HG03439 (cell line): ENCODE results near the gene MOB2.
"Not testable (repeated sequence)": the region's sequence is repeated elsewhere in the genome, so short reads cannot be mapped to it uniquely, and the experiment has no call there.

Experiments used
- ATAC-seq: cut with Tn5 transposase; IDR thresholded peaks from one replicate; pipeline ENCODE4 v1.9.1; 2021; ENCODE audit warnings: mild to moderate bottlenecking, moderate library complexity; ENCODE audit not compliant: unreplicated experiment

MOB2 gene

GRCh38 chr11:1518301-1518700 lies 31.7 kb upstream of the MOB2 start:
- no peak for ATAC-seq

DNA sequence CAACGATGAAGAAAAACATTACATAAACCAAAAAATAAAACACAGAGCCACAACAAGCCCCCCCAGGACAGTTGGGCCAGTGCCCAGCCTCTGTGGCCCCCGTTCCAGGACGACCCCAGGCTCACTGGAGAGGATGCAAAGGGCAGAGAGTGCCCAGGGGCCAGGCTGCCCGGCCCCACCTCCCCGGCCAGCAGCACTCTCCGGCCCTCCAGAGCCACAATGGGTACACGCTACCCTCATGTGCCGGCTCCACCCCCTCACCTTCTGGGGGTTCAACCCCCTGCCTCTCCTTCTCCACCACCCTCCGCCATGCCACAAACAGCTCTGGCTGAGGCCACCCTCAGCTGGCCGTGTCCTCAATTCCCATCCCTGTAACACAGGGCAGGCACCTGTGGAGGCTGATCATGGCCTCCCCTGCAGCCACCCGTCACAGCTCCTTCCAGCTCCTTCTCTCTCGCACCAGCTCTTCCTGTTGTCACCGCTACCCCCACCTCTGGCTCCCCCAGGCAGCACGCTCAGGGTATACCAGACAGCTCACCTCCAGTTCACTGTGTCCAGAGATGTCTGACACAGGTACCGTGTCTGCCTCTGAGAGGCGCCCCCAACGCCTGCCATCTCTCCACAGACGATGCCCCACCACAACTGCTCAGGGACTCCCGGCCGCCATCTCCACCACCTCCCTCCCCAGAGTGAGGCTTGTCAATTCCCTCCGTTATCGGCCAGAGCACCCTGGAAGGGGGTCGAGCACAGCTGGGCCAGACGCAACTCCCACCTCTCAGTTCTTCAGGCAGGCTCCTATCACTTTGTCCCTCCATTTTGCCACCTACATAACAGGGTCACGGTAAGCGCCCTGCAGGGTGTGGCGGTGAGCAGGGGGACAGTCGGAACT lies 30.8 kb upstream of the MOB2 start:
- ATAC-seq, result no peak

DNA sequence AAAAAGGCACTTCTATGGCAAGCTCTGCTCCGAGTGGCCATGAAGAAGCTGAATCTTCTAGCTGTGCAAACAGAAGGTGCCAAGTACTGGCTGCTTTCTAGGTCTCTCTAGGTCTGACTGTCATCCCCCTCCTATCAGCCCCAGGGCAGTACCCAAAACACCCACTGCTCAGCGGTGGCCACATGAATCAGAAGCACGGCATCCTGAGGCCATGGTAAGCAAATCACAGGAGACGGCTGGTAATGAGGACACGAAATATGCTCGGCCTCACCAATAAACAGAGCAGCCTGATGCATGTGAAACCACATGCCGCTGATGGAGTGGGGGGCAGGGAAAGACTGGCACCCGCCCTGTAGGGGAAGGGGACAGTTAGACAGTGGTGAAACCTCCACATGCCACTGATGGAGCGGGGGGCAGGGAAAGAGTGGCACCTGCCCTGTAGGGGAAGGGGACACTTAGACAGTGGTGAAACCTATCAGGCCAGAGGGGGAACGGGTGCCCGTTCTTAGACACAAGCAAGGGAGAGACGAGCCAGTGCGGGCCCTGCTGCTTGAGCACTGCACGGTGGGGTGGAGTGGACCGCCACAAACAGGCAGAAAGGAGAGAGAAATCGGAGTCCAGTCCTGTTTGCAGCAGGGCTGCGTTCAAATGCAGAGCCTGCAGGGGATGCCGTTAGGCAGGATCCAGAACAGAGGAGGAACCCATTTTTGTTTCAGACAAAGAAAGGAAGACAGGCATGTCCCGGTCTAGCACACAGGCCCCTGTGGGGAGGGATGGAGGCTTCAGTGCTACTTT lies 29.9 kb upstream of the MOB2 start:
- ATAC-seq, result no peak

DNA sequence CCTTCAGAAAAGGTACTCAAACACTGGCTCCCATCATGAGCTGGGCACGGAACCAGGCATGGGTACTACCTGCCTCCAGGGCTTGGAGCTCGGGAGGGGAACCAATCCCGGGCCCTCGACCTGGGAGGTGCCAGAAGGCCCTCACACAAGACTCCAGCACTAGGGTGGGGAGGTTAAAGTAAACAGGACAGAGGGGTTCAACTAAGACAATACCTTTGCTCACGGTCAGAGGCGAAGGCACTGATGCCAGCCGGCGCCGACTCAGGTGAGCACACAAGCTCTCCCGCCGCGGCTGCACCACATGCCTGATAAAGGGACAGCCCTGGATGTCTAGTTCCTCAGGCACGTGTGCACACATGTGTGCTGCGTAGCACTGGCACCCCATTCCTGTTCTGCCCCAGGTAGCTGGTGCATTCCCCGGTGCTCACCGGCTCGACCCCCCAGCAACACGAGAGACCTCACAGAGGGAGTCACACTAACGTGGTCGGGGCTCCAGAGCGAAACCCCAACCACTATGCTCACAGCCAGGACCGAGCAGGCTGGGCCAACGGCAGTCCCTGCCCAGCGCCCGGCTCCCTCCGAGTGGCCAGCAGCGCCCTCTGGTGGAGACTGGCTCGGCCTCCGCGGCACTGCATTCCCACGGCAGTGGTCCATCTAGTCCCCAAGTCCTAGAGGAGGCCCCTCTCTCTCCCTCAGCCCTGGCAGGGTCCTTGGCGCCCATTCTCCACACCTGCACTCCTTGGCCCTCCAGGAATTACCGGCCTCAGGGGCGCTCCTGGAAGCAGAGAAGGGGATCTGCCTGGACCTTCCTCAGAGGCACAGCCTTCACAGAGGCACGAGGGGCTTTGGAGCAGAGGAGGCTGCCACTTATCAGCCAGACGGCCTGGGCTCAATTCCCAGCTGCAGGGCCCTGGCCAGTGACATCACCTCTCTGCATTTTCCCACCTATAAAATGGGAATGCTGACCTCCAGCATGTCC lies 28.8 kb upstream of the MOB2 start:
- no peak for ATAC-seq

- ATAC-seq, result no peak
These were observed 27.9 kb upstream of the MOB2 start for GRCh38 chr11:1514336-1515061.

DNA sequence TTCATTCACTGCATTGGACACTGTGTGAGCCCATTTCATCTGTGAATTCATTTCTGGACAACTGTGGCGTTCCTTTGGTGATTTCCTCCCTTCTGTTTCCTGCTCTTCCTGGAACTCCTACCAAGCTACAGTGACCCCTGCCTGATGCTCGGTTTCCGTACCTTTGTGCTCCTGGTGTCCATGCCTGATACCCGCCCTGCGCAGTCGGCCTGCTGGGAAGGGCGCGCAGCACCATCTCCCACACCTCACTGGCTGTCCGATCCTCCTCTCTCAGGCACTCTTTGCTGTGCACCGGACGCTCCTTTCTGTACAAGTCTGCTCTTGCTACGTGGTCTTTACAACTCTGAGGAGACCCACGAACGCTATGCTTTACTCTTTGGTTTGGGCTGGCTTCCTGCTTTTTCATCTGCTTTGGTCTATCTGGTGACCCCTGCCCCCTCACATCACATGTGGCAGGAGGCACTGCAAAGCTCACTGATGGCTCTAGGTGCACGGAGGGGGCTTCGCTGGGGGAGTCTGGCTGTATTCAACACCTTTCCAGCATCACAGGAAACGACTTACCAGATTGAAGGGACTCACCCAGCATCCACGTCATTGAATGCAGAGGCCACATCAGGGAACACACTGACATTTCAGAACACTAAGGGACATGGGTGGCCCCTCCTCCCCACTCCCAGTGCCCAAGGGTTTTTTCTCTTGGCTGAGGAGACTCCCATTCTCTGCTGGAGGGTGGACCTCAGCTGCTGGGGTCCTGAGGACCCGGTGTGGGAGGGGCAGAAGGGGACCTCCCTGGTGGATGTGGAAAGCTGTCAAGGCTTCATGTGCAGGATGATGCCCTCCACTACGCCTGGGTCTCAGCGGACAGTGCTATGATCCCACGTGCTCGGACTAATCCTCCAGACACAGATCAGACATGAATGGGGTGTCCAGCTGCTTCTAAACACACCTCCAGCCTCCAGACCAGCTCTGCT lies 27.0 kb upstream of the MOB2 start:
- ATAC-seq, result no peak

- not testable (repeated sequence) for ATAC-seq
These were observed 26.1 kb upstream of the MOB2 start for GRCh38 chr11:1512531-1513258.

DNA sequence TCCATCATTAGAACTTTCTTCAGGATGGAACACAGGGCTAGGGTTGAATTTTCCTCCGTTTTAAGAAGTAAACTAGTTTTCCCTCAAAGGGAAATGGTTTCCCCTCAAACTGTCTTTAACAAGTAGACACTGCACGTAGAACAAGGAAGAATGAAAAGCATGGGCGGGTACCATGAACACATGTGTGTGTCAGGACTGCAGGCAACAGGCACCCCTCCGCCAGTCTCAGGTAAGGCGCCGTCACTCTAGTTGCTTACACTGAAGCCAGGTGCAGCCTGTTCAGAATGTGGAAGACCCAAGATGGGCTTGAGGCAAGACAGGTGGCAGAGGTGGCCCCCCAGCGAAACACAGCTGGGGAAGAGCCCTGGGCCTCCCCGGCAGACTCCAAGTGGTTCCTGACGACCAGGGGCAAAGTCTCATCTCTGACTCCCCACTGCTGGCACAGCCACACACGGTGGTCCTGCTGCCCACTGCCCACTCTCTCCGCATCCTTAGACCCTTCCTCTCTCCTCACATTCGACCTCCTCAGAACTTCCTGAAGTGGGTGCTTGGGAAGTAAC lies 25.4 kb upstream of the MOB2 start:
- ATAC-seq, result no peak

- ATAC-seq, result no peak
These were observed 24.3 kb upstream of the MOB2 start for GRCh38 chr11:1510928-1511327.

GRCh38 chr11:1510351-1510750 lies 23.8 kb upstream of the MOB2 start:
- not testable (repeated sequence) for ATAC-seq

GRCh38 chr11:1509626-1510255 lies 23.2 kb upstream of the MOB2 start:
- ATAC-seq, result no peak

- ATAC-seq, result no peak
These were observed 22.4 kb upstream of the MOB2 start for GRCh38 chr11:1508986-1509385.

DNA sequence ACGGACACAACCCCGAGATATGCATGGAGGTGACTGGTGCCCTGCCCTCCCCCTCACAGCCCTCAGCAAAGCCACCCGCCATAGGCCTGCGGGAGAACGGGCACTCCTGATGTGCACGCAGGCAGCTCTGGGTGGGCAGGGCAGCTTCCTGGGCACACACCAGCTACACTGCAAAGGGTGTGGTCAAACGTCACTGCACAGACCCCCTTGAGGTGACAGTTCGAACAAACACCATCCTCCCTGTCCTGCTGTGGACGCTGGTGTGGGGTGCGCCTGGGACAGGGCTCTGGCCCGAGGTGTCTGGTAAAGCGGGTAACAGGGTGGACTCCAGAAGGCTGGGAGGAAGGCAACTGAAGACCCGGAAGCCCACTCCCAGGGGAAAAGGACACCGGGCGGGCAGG lies 21.9 kb upstream of the MOB2 start:
- no peak for ATAC-seq

GRCh38 chr11:1507381-1508140 lies 21.0 kb upstream of the MOB2 start:
- ATAC-seq, result no peak

- no peak for ATAC-seq
These were observed 20.4 kb upstream of the MOB2 start for GRCh38 chr11:1506981-1507380.

DNA sequence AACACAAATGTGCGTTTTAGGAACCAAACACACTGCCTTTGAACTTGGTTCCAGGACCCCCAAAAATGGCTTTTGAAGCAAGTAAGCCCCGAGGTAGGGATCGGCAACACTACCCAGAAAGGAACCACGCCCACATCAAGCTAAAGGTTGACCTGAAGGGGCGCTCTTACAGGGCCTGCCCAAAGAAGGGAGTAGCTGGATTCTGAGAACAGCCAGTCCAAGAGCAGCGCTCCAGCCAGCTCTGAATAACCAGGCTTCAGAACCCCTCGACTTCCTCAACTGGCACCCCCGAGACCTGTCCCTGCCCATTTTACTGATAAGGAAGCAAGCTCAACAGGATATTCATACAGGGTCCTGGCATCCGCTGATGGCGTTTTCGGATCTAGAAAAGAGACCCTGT lies 18.9 kb upstream of the MOB2 start:
- no peak for ATAC-seq
